ENCODE results near the gene ZNF324. TPM values are rescaled to one million over a fixed set of nuclear protein-coding genes. Genes with fewer than 3 reads are reported as not detected.

The ZNF324 gene
- total and polyA plus RNA-seq, 4 donors: 4.6 to 13.9 (median 8.9) TPM

GRCh38 chr19:58455306-58455705 is 11.6 kb upstream of the ZNF324 start:
- no peak for ATAC-seq (ENCODE audit: insufficient read depth, low FRiP score)
- no peak overlapping the region for H3K9ac ChIP-seq (ENCODE audit: insufficient read depth in 1 of 2, low read length in 2 of 2)
- peaks cover 3 to 16% (median 10%) of the 10 kb centered on the region in 4 donors for H3K36me3 ChIP-seq (ENCODE audit: control insufficient read depth in 4 of 4, insufficient read depth in 4 of 4, low read length in 4 of 4)
- TF ChIP-seq CTCF (IDR thresholded peaks at IDR 0.05; ENCODE audit: control extremely low read depth, extremely low read depth): no peak
- no peak overlapping the region for H3K4me3 ChIP-seq
- H3K9me3 ChIP-seq (ENCODE audit: control insufficient read depth in 4 of 4, insufficient read depth in 3 of 4, low read length in 3 of 4): no peaks in the 10 kb centered on the region
- peaks cover 0 to 4% (median 0%) of the 10 kb centered on the region in 5 donors for H3K4me1 ChIP-seq (ENCODE audit: control insufficient read depth in 5 of 5, insufficient read depth in 5 of 5, low read length in 5 of 5)
- 96% methylated on average over 20 to 21 of the region's 21 CpGs for WGBS, 2 donors
- H3K27me3 ChIP-seq (ENCODE audit: control insufficient read depth in 3 of 3, insufficient read depth in 3 of 3, low read length in 2 of 3): no peaks in the 10 kb centered on the region
- DNase-seq: no peak
- H3K27ac ChIP-seq (ENCODE audit: low read depth in 1 of 2, low read length in 1 of 2): no peak overlapping the region

GRCh38 chr19:58456111-58456510 is 10.8 kb upstream of the ZNF324 start:
- WGBS, 2 donors: 97% methylated on average over 35 of the region's 35 CpGs
- no peak for DNase-seq
- no peak overlapping the region for H3K4me3 ChIP-seq
- H3K9me3 ChIP-seq (ENCODE audit: control insufficient read depth in 4 of 4, insufficient read depth in 3 of 4, low read length in 3 of 4): no peaks in the 10 kb centered on the region
- H3K27ac ChIP-seq (ENCODE audit: low read depth in 1 of 2, low read length in 1 of 2): no peak overlapping the region
- no peaks in the 10 kb centered on the region for H3K27me3 ChIP-seq (ENCODE audit: control insufficient read depth in 3 of 3, insufficient read depth in 3 of 3, low read length in 2 of 3)
- no peak for ATAC-seq (ENCODE audit: insufficient read depth, low FRiP score)
- H3K9ac ChIP-seq (ENCODE audit: insufficient read depth in 1 of 2, low read length in 2 of 2): no peak overlapping the region
- peaks cover 3 to 16% (median 10%) of the 10 kb centered on the region in 4 donors for H3K36me3 ChIP-seq (ENCODE audit: control insufficient read depth in 4 of 4, insufficient read depth in 4 of 4, low read length in 4 of 4)
- peaks cover 0 to under 1% (median 0%) of the 10 kb centered on the region in 5 donors for H3K4me1 ChIP-seq (ENCODE audit: control insufficient read depth in 5 of 5, insufficient read depth in 5 of 5, low read length in 5 of 5)
- TF ChIP-seq CTCF (IDR thresholded peaks at IDR 0.05; ENCODE audit: control extremely low read depth, extremely low read depth): no peak

- Histone ChIP-seq H3K27me3 (ENCODE audit: control insufficient read depth in 3 of 3, insufficient read depth in 3 of 3, low read length in 2 of 3) (no peaks in the 10 kb centered on the region), H3K9me3 (ENCODE audit: control insufficient read depth in 4 of 4, insufficient read depth in 3 of 4, low read length in 3 of 4) (no peaks in the 10 kb centered on the region), H3K27ac (ENCODE audit: low read depth in 1 of 2, low read length in 1 of 2) (no peak overlapping the region), H3K36me3 (ENCODE audit: control insufficient read depth in 4 of 4, insufficient read depth in 4 of 4, low read length in 4 of 4) (peaks cover 3 to 13% (median 9%) of the 10 kb centered on the region in 4 donors), H3K9ac (ENCODE audit: insufficient read depth in 1 of 2, low read length in 2 of 2) (no peak overlapping the region), H3K4me1 (ENCODE audit: control insufficient read depth in 5 of 5, insufficient read depth in 5 of 5, low read length in 5 of 5) (no peaks in the 10 kb centered on the region), H3K4me3 (no peak overlapping the region)
- no peak for ATAC-seq (ENCODE audit: insufficient read depth, low FRiP score)
- 88 to 95% methylated on average over 2 of the region's 2 CpGs for WGBS, 2 donors
- no peak for DNase-seq
- no peak for TF ChIP-seq CTCF (IDR thresholded peaks at IDR 0.05; ENCODE audit: control extremely low read depth, extremely low read depth)
These were observed 6.8 kb upstream of the ZNF324 start for GRCh38 chr19:58460039-58460438.

All from lung (tissue), 12 donors.